Suppressor macrophage (primary cell): Measurements from ENCODE around the gene NT5DC4.
A peak's percentile ranks its signal among the peaks of the same experiment; 100 is the strongest.

Experiments
- DNase-seq, 4 experiments: peaks; one replicate each; pipeline ENCODE4 v3.0.0-alpha.2; 2020 to 2022

Gene NT5DC4

GRCh38 chr2:112787729-112788393 lies 67.0 kb downstream of the NT5DC4 start:
- DNase-seq: peak; percentile 45 to 74 (median 59)

GRCh38 chr2:112788653-112789052 lies 67.8 kb downstream of the NT5DC4 start:
- DNase-seq: no peak
